Sigmoid colon (tissue), 3 donors: Measurements from ENCODE around the gene EFNA5.

Source experiments
- POLR2A ChIP-seq, 2 donors: fragments of 450-650 bp; IDR thresholded peaks; one replicate each; pipeline ENCODE4 v1.6.1; 2016; ENCODE audit warnings: antibody characterized with exemption in 2 of 2, mild to moderate bottlenecking in 2 of 2, moderate library complexity in 2 of 2
- TF ChIP-seq, protein P1 (sequence below), 4 experiments: fragments of 450-650 bp in 3 of 4; fragments of 200-600 bp in 1 of 4; IDR thresholded peaks; one replicate each; pipeline ENCODE4 v1.5.1; 2016 to 2019; ENCODE audit warnings: antibody characterized with exemption in 4 of 4, mild to moderate bottlenecking in 3 of 4, moderate library complexity in 2 of 4

DNA sequence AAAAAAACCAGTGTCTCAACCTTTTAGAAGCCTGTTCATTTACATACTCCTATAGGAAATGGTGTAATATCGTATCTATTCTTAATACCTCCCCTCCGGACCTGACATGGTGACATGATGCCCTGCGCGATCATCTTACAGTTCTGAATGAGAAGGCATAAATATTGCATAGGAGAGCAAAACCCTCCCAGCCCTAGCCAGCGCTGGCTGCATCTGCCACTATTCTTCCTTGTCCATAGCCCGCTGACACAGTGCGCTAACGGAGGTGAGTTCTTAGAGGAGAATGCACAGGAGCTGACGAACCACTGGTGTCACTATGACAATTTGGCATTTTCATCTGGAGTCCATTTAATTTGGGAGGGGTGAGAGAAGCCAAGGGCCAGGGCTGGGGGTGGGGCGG lies 290.1 kb downstream of the EFNA5 start:
- TF ChIP-seq POLR2A (IDR thresholded peaks at IDR 0.05), result no peak
- TF ChIP-seq, protein P1, sequence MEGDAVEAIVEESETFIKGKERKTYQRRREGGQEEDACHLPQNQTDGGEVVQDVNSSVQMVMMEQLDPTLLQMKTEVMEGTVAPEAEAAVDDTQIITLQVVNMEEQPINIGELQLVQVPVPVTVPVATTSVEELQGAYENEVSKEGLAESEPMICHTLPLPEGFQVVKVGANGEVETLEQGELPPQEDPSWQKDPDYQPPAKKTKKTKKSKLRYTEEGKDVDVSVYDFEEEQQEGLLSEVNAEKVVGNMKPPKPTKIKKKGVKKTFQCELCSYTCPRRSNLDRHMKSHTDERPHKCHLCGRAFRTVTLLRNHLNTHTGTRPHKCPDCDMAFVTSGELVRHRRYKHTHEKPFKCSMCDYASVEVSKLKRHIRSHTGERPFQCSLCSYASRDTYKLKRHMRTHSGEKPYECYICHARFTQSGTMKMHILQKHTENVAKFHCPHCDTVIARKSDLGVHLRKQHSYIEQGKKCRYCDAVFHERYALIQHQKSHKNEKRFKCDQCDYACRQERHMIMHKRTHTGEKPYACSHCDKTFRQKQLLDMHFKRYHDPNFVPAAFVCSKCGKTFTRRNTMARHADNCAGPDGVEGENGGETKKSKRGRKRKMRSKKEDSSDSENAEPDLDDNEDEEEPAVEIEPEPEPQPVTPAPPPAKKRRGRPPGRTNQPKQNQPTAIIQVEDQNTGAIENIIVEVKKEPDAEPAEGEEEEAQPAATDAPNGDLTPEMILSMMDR (IDR thresholded peaks at IDR 0.05), result no peak
